OCI-LY1 (cell line): ENCODE measurements around the gene OR4F6.
"Not testable (repeated sequence)": the region's sequence is repeated elsewhere in the genome, so short reads cannot be mapped to it uniquely, and the experiment has no call there.

ENCODE experiments used
- H2AFZ ChIP-seq: fragments of 200-600 bp; sonication (generic), shearing (Covaris generic); 2 replicates; pipeline ENCODE4 v1.6.0; 2014; ENCODE audit warnings: antibody characterized with exemption, mild to moderate bottlenecking, low read length
- H3F3A ChIP-seq: fragments of 200-600 bp; sonication (generic), shearing (Covaris generic); 2 replicates; pipeline ENCODE4 v1.6.0; 2014; ENCODE audit warnings: mild to moderate bottlenecking, antibody characterized with exemption, low read length, moderate library complexity; ENCODE audit not compliant: insufficient read depth
- H3K27ac ChIP-seq: fragments of 200-600 bp; sonication (generic); 2 replicates; pipeline ENCODE4 v1.5.1; 2014; ENCODE audit warnings: low read length, mixed run types, mild to moderate bottlenecking, low read depth; ENCODE audit not compliant: poor library complexity, severe bottlenecking
- H3K27me3 ChIP-seq: fragments of 200-600 bp; sonication (generic); 2 replicates; pipeline ENCODE4 v1.6.0; 2014; ENCODE audit warnings: antibody characterized with exemption, mild to moderate bottlenecking, low read length, moderate library complexity; ENCODE audit not compliant: insufficient read depth
- H3K36me3 ChIP-seq: fragments of 200-600 bp; sonication (generic); 2 replicates; pipeline ENCODE4 v1.6.1; 2014; ENCODE audit warnings: mild to moderate bottlenecking, antibody characterized with exemption, low read length, moderate library complexity, mixed read lengths; ENCODE audit not compliant: insufficient read depth
- H3K4me1 ChIP-seq: fragments of 200-600 bp; sonication (generic); 2 replicates; pipeline ENCODE4 v1.5.1; 2014; ENCODE audit warnings: mild to moderate bottlenecking, low read length, moderate library complexity; ENCODE audit not compliant: insufficient read depth, severe bottlenecking
- H3K4me2 ChIP-seq: fragments of 200-600 bp; sonication (generic), shearing (Covaris generic); 2 replicates; pipeline ENCODE4 v1.6.1; 2014; ENCODE audit warnings: low read length
- H3K4me3 ChIP-seq: fragments of 200-600 bp; sonication (generic); 2 replicates; pipeline ENCODE4 v1.5.1; 2014; ENCODE audit warnings: low read length, low read depth, mild to moderate bottlenecking, mixed read lengths; ENCODE audit not compliant: poor library complexity, severe bottlenecking
- H3K79me2 ChIP-seq: fragments of 200-600 bp; shearing (Covaris generic); 2 replicates; pipeline ENCODE4 v1.6.1; 2016; ENCODE audit warnings: mixed run types, low read length, mixed read lengths; ENCODE audit not compliant: insufficient read depth
- H3K9ac ChIP-seq: fragments of 200-600 bp; sonication (generic), shearing (Covaris generic); 2 replicates; pipeline ENCODE4 v1.6.1; 2014; ENCODE audit warnings: mild to moderate bottlenecking, low read length, mixed read lengths
- H3K9me2 ChIP-seq: fragments of 200-600 bp; sonication (generic), shearing (Covaris generic); 2 replicates; pipeline ENCODE4 v1.6.1; 2014; ENCODE audit warnings: low read depth, mild to moderate bottlenecking, low read length, mixed read lengths
- H3K9me3 ChIP-seq: fragments of 200-600 bp; shearing (Covaris generic); 2 replicates; pipeline ENCODE4 v1.6.1; 2014; ENCODE audit warnings: low read length, mixed read lengths
- H4K20me1 ChIP-seq: fragments of 200-600 bp; sonication (generic), shearing (Covaris generic); 2 replicates; pipeline ENCODE4 v1.6.0; 2016; ENCODE audit warnings: mild to moderate bottlenecking, low read length; ENCODE audit not compliant: insufficient read depth
- EZH2 ChIP-seq: fragments of 200-600 bp; sonication (generic), shearing (Covaris generic); IDR thresholded peaks from 2 replicates; pipeline ENCODE4 v1.8.0; 2017; ENCODE audit warnings: borderline replicate concordance, mixed run types, mild to moderate bottlenecking, antibody characterized with exemption, low read length, moderate library complexity, mixed read lengths
- TF ChIP-seq, protein P1 (sequence below): fragments of 200-600 bp; sonication (generic), shearing (Covaris generic); IDR thresholded peaks from 2 replicates; pipeline ENCODE4 v1.5.1; 2017; ENCODE audit warnings: mild to moderate bottlenecking, antibody characterized with exemption, low read length, moderate library complexity, mixed read lengths

The OR4F6 gene

DNA sequence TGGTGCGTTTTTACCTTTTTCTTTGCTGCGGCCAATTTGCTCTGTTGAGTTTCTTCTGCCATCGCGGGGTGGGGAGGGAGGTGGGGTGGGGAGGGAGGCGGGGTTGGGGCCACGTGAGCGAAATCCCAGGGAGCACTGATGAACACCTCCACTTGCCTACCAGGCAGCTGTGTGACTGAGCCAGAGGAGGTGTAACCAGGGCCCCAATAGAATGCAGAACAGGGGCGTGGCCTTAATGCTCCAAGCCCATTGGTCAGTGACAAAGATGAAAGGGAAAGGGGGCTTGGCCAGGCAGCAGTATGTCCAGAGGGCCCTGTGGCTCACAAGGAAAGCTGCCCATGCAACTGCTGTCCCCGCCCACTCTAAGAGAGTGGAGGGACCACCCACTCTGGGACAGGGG is 21.4 kb upstream of the OR4F6 start:
- no peaks in the 10 kb centered on the region for H3K4me1 ChIP-seq
- no peaks in the 10 kb centered on the region for H3K9me2 ChIP-seq
- H2AFZ ChIP-seq = no peak overlapping the region
- H3K27me3 ChIP-seq = no peaks in the 10 kb centered on the region
- no peak overlapping the region for H3K4me3 ChIP-seq
- no peaks in the 10 kb centered on the region for H3F3A ChIP-seq
- H3K27ac ChIP-seq = no peak overlapping the region
- H3K9me3 ChIP-seq = no peaks in the 10 kb centered on the region
- H4K20me1 ChIP-seq = no peaks in the 10 kb centered on the region
- H3K79me2 ChIP-seq = no peaks in the 10 kb centered on the region
- H3K4me2 ChIP-seq = no peak overlapping the region
- TF ChIP-seq, protein P1, sequence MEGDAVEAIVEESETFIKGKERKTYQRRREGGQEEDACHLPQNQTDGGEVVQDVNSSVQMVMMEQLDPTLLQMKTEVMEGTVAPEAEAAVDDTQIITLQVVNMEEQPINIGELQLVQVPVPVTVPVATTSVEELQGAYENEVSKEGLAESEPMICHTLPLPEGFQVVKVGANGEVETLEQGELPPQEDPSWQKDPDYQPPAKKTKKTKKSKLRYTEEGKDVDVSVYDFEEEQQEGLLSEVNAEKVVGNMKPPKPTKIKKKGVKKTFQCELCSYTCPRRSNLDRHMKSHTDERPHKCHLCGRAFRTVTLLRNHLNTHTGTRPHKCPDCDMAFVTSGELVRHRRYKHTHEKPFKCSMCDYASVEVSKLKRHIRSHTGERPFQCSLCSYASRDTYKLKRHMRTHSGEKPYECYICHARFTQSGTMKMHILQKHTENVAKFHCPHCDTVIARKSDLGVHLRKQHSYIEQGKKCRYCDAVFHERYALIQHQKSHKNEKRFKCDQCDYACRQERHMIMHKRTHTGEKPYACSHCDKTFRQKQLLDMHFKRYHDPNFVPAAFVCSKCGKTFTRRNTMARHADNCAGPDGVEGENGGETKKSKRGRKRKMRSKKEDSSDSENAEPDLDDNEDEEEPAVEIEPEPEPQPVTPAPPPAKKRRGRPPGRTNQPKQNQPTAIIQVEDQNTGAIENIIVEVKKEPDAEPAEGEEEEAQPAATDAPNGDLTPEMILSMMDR = no peak
- TF ChIP-seq EZH2 = no peak
- no peaks in the 10 kb centered on the region for H3K36me3 ChIP-seq
- no peak overlapping the region for H3K9ac ChIP-seq

DNA sequence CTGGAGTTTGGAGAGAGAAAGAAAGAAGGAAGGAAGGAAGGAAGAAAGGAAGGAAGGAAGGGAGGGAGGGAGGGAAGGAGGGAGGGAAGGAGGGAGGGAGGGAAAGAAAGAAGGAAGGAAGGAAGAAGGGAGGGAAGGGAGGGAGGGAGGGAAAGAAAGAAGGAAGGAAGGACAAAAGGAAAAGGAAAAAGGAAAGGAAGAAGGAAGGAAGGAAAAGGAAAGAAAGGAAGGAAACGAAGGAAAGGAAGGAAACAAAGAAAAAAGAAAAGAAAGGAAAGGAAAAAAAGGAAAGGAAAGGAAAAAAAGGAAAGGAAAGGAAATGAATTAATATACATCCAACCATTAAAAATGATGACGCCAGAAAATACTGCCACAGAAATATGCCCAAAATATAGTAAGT is 18.7 kb upstream of the OR4F6 start:
- Histone ChIP-seq H3K4me1 (no peaks in the 10 kb centered on the region), H4K20me1 (no peaks in the 10 kb centered on the region), H2AFZ (no peak overlapping the region), H3K27ac (no peak overlapping the region), H3K27me3 (no peaks in the 10 kb centered on the region), H3K9me2 (no peaks in the 10 kb centered on the region), H3K36me3 (no peaks in the 10 kb centered on the region), H3F3A (no peaks in the 10 kb centered on the region), H3K9ac (no peak overlapping the region), H3K4me3 (no peak overlapping the region), H3K4me2 (no peak overlapping the region), H3K9me3 (no peaks in the 10 kb centered on the region), H3K79me2 (no peaks in the 10 kb centered on the region)
- TF ChIP-seq, protein P1 = no peak
- no peak for TF ChIP-seq EZH2

DNA sequence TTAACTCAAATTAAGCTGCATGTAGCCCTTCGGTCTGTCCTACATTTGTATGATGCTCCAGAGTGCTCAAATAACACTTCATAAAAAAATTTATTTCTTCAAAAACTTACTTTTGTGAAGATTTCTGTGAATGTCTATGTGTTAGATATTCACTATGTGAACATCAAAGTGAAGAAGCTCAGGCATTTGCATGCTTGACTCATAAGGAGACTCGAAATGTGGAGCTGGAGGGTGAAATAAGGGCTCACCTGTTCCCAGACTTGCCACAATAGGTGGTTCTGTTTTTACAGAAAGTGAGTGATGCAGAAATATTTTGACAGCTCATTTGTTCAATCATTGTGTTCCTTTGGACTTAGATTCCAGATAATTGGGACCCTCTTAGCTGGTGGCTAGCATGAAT is 16.9 kb upstream of the OR4F6 start:
- not testable (repeated sequence) for H4K20me1 ChIP-seq, H3F3A ChIP-seq, H3K27ac ChIP-seq, H3K4me3 ChIP-seq, H3K9me2 ChIP-seq, H3K4me1 ChIP-seq, H3K36me3 ChIP-seq, H3K9ac ChIP-seq, H3K79me2 ChIP-seq, H3K27me3 ChIP-seq, H3K9me3 ChIP-seq, H2AFZ ChIP-seq, H3K4me2 ChIP-seq

DNA sequence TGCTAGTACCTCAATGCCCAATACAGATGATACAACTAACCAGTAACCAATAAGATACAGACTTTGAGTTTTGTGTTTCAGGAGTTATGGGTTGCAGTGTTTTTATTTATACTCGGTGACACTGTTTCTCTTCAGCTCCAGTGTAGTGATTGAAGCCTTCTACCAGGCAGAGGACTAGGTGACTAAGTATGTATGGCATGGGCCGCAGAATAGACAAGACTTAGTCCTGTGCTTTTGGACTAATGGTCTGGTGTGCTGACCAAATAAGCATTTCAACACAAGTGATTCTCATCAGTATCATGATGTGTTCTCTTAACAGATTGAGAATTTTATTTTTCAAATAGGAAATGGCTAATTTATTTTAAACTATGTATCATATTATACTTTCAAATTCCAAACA is 15.3 kb upstream of the OR4F6 start:
- not testable (repeated sequence) for H3K27ac ChIP-seq, H3K79me2 ChIP-seq, H3K9me3 ChIP-seq, H3K4me1 ChIP-seq, H3K9me2 ChIP-seq, H3K36me3 ChIP-seq, H3K4me3 ChIP-seq, H3K27me3 ChIP-seq, H3F3A ChIP-seq, H3K4me2 ChIP-seq, H4K20me1 ChIP-seq, H3K9ac ChIP-seq, H2AFZ ChIP-seq

DNA sequence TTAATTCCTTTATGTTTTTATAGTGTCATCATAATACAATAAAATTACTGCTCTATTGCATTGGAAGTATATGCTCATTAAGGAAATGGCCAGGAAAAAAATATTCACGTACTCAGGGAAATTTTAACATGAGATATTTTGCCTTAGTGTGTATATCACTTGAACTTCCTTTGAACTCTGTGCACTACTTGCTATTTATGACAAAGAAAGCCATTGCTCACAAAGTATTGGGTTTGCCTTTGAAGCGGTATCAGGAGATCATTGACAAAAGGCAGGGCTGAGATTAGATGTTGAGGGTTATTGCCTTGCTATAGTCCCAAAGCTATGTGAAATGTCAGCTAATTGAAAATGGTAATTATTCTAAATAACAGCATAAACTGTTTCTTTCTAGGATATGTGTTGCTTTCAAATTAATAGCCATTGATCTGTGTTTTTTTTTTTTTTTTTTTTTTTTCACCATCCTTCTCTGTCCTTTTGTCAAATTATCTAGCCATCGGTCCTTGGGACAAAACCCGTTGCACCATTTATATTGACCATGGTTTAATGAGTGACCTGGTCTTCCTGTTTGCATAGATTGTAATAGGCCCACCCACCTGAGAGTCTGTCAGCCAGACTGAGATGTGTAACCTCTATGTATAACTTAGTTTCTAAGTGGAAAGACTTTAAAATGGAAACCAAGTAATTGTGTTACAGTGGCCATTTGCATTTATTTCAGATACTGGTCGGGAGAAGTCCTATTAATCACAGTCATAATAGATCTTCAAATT is 14.6 kb upstream of the OR4F6 start:
- not testable (repeated sequence) for H3F3A ChIP-seq, H2AFZ ChIP-seq, H3K36me3 ChIP-seq, H3K79me2 ChIP-seq, H3K4me2 ChIP-seq, H3K27ac ChIP-seq, H3K4me1 ChIP-seq, H3K9me3 ChIP-seq, H3K9me2 ChIP-seq, H3K9ac ChIP-seq, H3K4me3 ChIP-seq, H4K20me1 ChIP-seq, H3K27me3 ChIP-seq

DNA sequence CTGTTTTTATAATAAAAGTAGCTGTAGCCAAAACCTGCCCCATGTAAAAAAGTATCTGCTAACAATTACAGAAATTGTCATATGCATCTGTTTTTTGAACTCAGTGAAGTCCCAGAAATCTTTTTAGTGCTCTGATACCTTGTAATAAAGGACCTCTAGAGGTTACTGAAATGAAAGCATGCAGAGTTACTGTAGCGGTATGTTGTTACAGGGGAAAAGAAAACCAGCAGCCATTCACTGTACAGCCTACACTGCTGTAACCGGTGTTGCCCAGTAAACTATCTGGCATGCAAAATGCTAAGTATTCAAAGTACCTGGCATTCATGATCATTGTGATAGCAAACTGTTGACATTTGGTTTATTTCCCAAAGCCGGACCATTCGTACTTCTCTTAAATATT is 12.6 kb upstream of the OR4F6 start:
- not testable (repeated sequence) for H3K4me2 ChIP-seq, H3K36me3 ChIP-seq, H3K27ac ChIP-seq, H3F3A ChIP-seq, H3K4me1 ChIP-seq, H3K79me2 ChIP-seq, H3K9me3 ChIP-seq, H3K4me3 ChIP-seq, H3K27me3 ChIP-seq, H3K9me2 ChIP-seq, H2AFZ ChIP-seq, H4K20me1 ChIP-seq, H3K9ac ChIP-seq
